Spinal cord (tissue), 10 donors: ENCODE results near the gene PLSCR3. TPM values are rescaled to one million over a fixed set of nuclear protein-coding genes. Genes with fewer than 3 reads are reported as not detected.

Experiments used
- DNase-seq, 6 donors: peaks; one replicate each; pipeline versions ENCODE4 v3.0.0 to v3.0.0-alpha.2; 2013 to 2015; ENCODE audit warnings: low spot score in 6 of 6, low read depth in 4 of 6
- H3K27ac ChIP-seq: one replicate; pipeline ENCODE4 v1.5.1; 2013; ENCODE audit warnings: low read depth, low read length, control low read depth
- H3K27me3 ChIP-seq: one replicate; pipeline ENCODE4 v1.6.1; 2013; ENCODE audit warnings: low read length; ENCODE audit not compliant: control insufficient read depth, insufficient read depth
- H3K36me3 ChIP-seq: one replicate; pipeline ENCODE4 v1.6.1; 2013; ENCODE audit warnings: low read length; ENCODE audit not compliant: control insufficient read depth, insufficient read depth
- H3K4me1 ChIP-seq: one replicate; pipeline ENCODE4 v1.6.1; 2013; ENCODE audit warnings: low read length; ENCODE audit not compliant: control insufficient read depth, insufficient read depth
- H3K4me3 ChIP-seq: one replicate; pipeline ENCODE4 v1.5.1; 2013; ENCODE audit warnings: low read depth, low read length, control low read depth
- H3K9me3 ChIP-seq: one replicate; pipeline ENCODE4 v1.6.1; 2013; ENCODE audit warnings: low read length; ENCODE audit not compliant: control insufficient read depth, insufficient read depth
- WGBS: methylation state at CpG from one replicate; pipeline ENCODE4 v1.1.5; 2013; ENCODE audit warnings: missing lambda C conversion rate; ENCODE audit not compliant: insufficient coverage; 5-methylcytosine and 5-hydroxymethylcytosine counted together
- polyA plus RNA-seq, 2 donors: library from polyadenylated mRNA; unstranded; fragments of 120-200 nt; gene quantifications; one replicate each; pipeline ENCODE4 v1.2.1, GENCODE V29; 2013; ENCODE audit not compliant: insufficient read length in 2 of 2
- total RNA-seq, 2 donors: library from RNA; depleted of rRNA in 1 of 2; stranded (reverse); fragments of 120-200 nt in 1 of 2; fragments of >200 nt in 1 of 2; gene quantifications; one replicate each; pipeline versions ENCODE4 v1.2.3 to v1.2.4, GENCODE V29; 2013 to 2014
- donor health status: healthy.

The PLSCR3 gene
- total and polyA plus RNA-seq, 4 donors: 8.0 to 38.8 (median 25.5) TPM

- Histone ChIP-seq H3K27me3 (peaks cover 36% of the 10 kb centered on the region), H3K4me1 (peaks cover 65% of the 10 kb centered on the region), H3K27ac (peak overlapping the region; percentile 84), H3K36me3 (peaks cover 7% of the 10 kb centered on the region), H3K9me3 (no peaks in the 10 kb centered on the region), H3K4me3 (peak overlapping the region; percentile 55)
- peak in 2 of 6 donors; percentile 84 to 87 for DNase-seq
- 4% methylated on average over 47 of the region's 48 CpGs for WGBS
Measured at GRCh38 chr17:7437950-7438614, 43.8 kb upstream of the PLSCR3 start.

GRCh38 chr17:7437369-7437863, 43.1 kb upstream of the PLSCR3 start:
- DNase-seq: no peak
- Histone ChIP-seq H3K9me3 (no peaks in the 10 kb centered on the region), H3K4me3 (peak overlapping the region; percentile 55), H3K27ac (peak overlapping the region; percentile 84), H3K4me1 (peaks cover 65% of the 10 kb centered on the region), H3K27me3 (peaks cover 34% of the 10 kb centered on the region), H3K36me3 (peaks cover under 1% of the 10 kb centered on the region)
- 8% methylated on average over 26 of the region's 31 CpGs for WGBS

- H3K27ac ChIP-seq: peak overlapping the region; percentile 52
- H3K4me1 ChIP-seq: peaks cover 64% of the 10 kb centered on the region
- peak in 2 of 6 donors; percentile 83 to 90 for DNase-seq
- peaks cover 34% of the 10 kb centered on the region for H3K27me3 ChIP-seq
- peak overlapping the region; percentile 55 for H3K4me3 ChIP-seq
- no peaks in the 10 kb centered on the region for H3K36me3 ChIP-seq
- 1% methylated on average over 92 of the region's 92 CpGs for WGBS
- H3K9me3 ChIP-seq: no peaks in the 10 kb centered on the region
Measured at GRCh38 chr17:7436556-7437368, 42.4 kb upstream of the PLSCR3 start.

GRCh38 chr17:7435676-7436555, 41.6 kb upstream of the PLSCR3 start:
- 4% methylated on average over 49 of the region's 49 CpGs for WGBS
- no peak for DNase-seq
- peak overlapping the region; percentile 33 for H3K27ac ChIP-seq

GRCh38 chr17:7432296-7432695, 38.0 kb upstream of the PLSCR3 start:
- Histone ChIP-seq H3K9me3 (no peaks in the 10 kb centered on the region), H3K27ac (no peak overlapping the region), H3K4me3 (no peak overlapping the region), H3K4me1 (peaks cover 25% of the 10 kb centered on the region), H3K27me3 (peaks cover 18% of the 10 kb centered on the region), H3K36me3 (no peaks in the 10 kb centered on the region)
- DNase-seq: no peak
- 95% methylated on average over 11 of the region's 11 CpGs for WGBS

More at GRCh38 chr17:7435676-7436555, 41.6 kb upstream of the PLSCR3 start:
- H3K4me1 ChIP-seq: peaks cover 55% of the 10 kb centered on the region
- H3K4me3 ChIP-seq: peak overlapping the region; percentile 47
- peaks cover 34% of the 10 kb centered on the region for H3K27me3 ChIP-seq
- no peaks in the 10 kb centered on the region for H3K36me3 ChIP-seq
- no peaks in the 10 kb centered on the region for H3K9me3 ChIP-seq

- Histone ChIP-seq H3K4me3 (no peak overlapping the region), H3K9me3 (no peaks in the 10 kb centered on the region), H3K27me3 (peaks cover 15% of the 10 kb centered on the region), H3K27ac (no peak overlapping the region), H3K4me1 (peaks cover 15% of the 10 kb centered on the region), H3K36me3 (no peaks in the 10 kb centered on the region)
- no peak for DNase-seq
- WGBS: 91% methylated on average over 1 of the region's 1 CpG
Measured at GRCh38 chr17:7431231-7431630, 36.9 kb upstream of the PLSCR3 start.

GRCh38 chr17:7429722-7430121, 35.4 kb upstream of the PLSCR3 start:
- no peak for DNase-seq
- no peak overlapping the region for H3K4me3 ChIP-seq
- no peaks in the 10 kb centered on the region for H3K4me1 ChIP-seq
- peaks cover 2% of the 10 kb centered on the region for H3K27me3 ChIP-seq
- 94% methylated on average over 10 of the region's 10 CpGs for WGBS
- H3K9me3 ChIP-seq: no peaks in the 10 kb centered on the region
- H3K27ac ChIP-seq: no peak overlapping the region
- no peaks in the 10 kb centered on the region for H3K36me3 ChIP-seq

GRCh38 chr17:7428557-7428956, 34.2 kb upstream of the PLSCR3 start, which contains the start of gene SPEM3:
Gene SPEM3, plus strand, starts transcription at chr17:7428857. Its CDS starts 46 bp downstream, at chr17:7428903.
- Histone ChIP-seq H3K27me3 (no peaks in the 10 kb centered on the region), H3K36me3 (no peaks in the 10 kb centered on the region), H3K4me3 (no peak within 1 kb of the TSS), H3K27ac (no peak within 1 kb of the TSS), H3K4me1 (no peaks in the 10 kb centered on the region), H3K9me3 (no peaks in the 10 kb centered on the region)
- no peak for DNase-seq
- WGBS: 81% methylated on average over 4 of the region's 5 CpGs

GRCh38 chr17:7427549-7427948, 33.2 kb upstream of the PLSCR3 start:
- H3K27me3 ChIP-seq: no peaks in the 10 kb centered on the region
- H3K4me1 ChIP-seq: no peaks in the 10 kb centered on the region
- 88% methylated on average over 7 of the region's 7 CpGs for WGBS
- H3K9me3 ChIP-seq: no peaks in the 10 kb centered on the region
- H3K36me3 ChIP-seq: peaks cover 1% of the 10 kb centered on the region
- DNase-seq: no peak
- H3K4me3 ChIP-seq: no peak overlapping the region
- H3K27ac ChIP-seq: no peak overlapping the region
